ENCODE measurements around the gene PIGZ.

DNA sequence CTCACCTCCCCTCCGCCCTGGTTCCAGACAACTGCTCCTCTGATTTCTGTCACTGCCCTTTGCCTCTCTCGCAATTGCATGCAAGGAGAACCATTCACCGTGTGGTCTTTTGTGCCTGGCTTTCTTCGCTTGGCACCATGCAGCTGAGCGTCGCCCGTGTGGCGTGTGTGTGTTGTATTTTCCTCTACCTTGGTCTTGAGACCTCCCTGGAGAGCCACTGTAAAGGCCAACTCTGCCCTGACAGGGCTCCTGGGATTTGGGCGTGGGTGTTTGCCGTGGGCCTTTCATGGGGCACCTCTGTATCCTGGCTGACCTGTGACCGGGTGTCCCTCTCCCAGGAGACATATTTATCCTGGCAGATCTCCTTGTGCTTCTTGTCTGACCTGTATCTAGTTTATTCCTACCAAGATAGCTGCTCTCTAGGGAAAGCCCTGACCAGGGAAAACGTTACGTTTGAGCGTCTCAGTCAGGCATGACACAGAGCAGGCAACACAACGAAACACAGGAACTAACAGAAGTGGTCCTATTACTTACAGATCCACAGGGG, 2.0 kb upstream of the PIGZ start:
- TF ChIP-seq CTCF (IDR thresholded peaks at IDR 0.05) (no peak), POLR2A (IDR thresholded peaks at IDR 0.05) (no peak)
